Right renal cortex interstitium (tissue), 3 donors: ENCODE measurements around the gene MYL3. TPM values are rescaled to one million over a fixed set of nuclear protein-coding genes. Genes with fewer than 3 reads are reported as not detected.

ENCODE experiments used
- DNase-seq, 3 donors: peaks; one replicate each; pipeline ENCODE4 v3.0.0-alpha.2; 2013; ENCODE audit warnings: low read depth in 3 of 3, low spot score in 2 of 3
- polyA plus RNA-seq, 3 donors: library from polyadenylated mRNA; unstranded; fragments of 120-200 nt; gene quantifications; one replicate each; pipeline ENCODE4 v1.2.1, GENCODE V29; 2013; ENCODE audit not compliant: insufficient read length in 3 of 3

The MYL3 gene
- polyA plus RNA-seq, 3 donors: 21.2 to 23.6 (median 22.2) TPM

DNA sequence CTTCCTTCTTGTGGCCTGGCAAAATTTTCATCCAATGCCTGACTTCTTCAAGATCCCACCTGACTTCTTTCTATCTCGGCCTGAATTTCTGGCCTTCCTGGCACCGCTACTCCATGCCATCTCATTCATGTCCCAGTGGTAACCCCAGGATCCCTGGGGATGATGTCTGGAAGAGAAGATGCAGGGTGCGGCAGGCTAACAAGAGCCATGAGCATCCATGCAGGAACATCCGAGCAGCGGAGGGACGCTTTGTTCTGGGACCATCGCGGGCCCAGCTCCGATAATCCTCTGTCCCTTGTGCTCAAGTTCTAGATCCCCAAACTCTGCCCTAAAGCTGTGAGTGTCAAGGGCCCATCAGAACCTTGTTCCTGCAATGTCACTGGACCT is 10.9 kb downstream of the MYL3 start:
- DNase-seq: no peak

- DNase-seq: no peak
Observed at GRCh38 chr3:46851364-46852333, 11.6 kb downstream of the MYL3 start.

DNA sequence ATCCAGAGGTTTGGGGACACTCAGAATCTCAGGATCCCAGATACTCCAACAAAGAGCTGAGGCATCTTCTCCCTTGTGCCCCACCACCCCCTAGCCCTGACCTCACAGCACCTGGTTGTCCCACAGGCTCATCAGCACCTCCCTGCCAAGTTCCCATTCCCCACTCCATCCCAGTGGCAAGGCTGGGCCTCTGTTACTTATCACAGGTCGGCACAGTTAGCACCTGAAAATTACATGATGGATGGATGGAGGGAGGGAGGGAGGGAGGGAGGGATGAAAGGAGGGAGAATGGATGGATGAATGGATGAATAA is 12.8 kb downstream of the MYL3 start:
- DNase-seq: no peak

- no peak for DNase-seq
Observed at GRCh38 chr3:46849686-46850467, 13.4 kb downstream of the MYL3 start.

DNA sequence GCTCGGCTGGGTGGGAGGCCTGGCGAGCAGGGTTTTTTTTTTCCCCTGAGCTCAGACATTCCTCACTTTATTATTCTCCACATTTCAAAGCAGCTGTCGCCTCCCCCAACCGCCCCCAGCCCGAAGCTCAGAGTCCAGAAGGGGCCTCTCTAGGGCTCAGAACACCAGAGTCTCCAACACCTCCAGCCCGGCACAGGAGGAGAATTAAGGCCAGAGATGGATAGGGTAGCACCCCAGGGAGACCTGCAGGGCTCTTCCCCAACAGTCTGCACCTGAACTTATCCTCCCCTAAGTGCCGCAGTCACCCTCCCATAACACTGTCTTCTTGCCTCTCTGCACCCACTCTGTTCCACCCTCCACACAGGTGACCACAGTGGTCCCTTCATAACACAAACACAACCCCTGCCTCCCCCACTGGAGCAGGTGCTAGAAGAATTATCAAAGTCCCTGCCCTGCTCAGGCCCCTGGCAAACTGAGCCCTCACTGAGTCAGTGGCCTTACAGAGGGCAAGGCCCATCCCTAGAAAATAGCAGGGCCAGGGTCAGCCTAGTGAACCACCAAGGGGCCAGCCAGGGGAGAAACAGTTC is 14.1 kb downstream of the MYL3 start:
- DNase-seq: no peak

DNA sequence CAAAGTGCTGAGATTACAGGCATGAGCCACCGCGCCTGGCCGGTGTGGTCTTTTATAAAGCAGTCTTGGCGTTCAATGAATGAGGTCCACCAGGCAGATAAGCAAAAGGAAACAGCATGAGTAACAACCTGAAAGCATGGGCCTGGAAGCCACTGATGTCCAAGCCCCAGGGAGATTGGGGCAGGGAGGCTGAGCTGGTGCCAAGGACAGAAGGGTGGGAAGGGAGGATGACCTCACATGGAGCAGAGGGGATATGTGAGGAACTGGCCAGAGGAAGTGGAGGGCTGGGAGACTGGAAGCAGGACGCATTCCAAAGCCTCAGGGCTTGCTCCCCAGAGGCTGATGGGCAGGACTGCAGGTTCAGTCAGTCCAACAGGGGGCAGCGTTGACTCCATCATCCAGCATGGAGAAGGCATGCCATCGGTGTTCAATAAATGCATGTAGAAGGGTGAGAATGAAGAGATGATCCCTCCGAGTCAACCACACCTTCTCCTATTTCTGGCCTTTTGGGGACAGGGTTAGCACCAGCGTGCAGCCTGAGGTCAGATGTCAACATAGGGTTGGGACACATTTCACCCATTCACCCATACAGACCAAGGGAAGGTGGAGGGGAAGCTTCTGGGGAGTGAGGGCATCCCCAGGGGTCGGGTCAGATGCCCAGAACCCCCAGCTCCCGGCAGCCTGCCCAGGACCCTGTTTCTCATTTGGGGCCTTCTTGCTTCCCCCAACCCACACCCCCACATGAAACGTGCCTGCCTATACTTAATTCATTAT is 14.8 kb downstream of the MYL3 start:
- no peak for DNase-seq

- DNase-seq: no peak
Observed at GRCh38 chr3:46847744-46848143, 15.5 kb downstream of the MYL3 start.

DNA sequence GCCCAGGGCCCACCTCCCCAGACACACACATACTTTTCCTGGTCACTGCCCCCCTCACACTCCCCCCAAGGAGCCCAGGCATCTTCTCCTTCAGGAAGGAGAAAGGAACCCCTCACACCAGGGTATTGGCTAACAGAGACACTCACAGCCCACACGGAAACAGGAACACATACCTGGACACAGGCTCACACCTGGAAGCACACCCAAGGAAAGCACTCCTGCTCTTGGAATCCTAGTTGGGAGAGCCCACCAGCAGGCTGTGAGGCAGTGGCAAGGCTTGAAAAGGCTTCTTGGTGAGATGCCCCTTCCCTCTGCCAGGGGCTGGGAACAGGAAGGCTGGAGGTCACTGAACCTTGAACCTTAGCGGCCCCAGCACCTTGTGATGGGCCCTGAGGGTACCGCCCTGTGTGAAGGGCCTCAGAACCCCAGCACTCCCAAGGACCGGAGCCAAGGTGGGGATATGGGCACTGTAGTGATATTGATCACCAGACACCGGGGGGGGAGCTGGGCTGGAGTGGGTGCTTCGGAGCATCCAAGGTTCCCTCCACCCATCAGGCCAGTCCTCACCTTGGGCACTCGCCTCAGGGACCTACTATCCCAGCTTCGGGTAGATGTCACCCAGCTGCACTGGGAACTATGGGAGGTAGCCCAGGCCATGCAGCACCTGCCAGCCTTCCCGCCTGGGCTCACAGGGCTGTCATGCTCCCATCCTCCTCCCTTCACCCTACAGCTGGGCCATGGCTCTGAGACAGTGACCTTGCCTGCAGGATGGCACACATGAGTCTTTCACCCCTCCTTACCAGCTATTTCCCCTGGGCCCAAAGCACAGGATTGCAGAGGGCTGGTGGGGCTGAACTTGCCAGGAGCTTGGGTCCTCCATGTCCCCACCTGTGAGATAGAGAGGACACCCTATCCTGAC is 16.4 kb downstream of the MYL3 start:
- DNase-seq: no peak

- peak; percentile 56 to 62 (median 62) for DNase-seq
Observed at GRCh38 chr3:46845860-46846623, 17.2 kb downstream of the MYL3 start.

DNA sequence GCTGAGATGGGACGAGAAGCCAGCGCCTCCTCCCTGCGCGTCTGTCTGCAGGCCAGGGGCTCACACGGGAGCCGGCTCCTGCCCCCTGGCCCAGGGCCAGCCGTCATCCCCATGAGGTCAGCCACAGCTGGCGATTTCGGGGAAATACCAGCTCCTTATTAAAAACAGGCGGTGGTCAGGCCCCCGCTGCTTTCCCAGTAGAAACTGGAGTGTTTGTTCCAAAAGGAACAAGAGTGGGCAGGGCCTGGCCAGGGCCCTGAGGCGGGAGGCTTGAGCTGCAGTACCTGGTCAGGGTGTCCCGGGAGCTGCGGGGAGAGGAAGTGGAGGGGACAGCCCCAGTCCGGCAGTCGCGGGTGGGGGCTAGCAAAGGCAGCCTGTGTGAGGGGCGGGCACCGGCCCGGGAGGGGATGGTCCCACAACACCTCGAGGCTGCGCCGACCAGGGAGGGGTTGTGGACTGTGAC is 17.8 kb downstream of the MYL3 start:
- peak in 1 of 3 donors; percentile 29 for DNase-seq

DNA sequence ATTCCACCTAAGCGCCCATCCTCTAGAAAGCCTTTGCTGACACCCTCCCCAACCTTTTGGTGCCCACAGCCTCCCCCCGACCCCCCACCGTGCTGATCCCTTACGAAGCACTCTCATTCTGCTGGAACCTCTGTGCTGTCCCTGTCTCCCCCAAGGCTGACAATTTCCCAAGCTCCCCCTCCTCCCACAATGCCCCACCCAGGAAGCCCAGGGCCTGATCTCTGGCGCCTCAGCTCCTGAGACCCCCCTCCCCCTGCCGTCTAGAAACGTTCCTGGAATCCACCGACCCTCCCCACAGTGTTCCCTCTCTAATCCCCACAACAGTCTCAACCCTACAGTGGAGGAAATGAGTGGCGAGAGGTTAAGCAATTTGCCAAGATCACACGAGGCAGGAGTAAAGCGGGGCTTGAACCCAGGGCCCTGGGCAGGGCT is 18.3 kb downstream of the MYL3 start:
- DNase-seq: no peak

DNA sequence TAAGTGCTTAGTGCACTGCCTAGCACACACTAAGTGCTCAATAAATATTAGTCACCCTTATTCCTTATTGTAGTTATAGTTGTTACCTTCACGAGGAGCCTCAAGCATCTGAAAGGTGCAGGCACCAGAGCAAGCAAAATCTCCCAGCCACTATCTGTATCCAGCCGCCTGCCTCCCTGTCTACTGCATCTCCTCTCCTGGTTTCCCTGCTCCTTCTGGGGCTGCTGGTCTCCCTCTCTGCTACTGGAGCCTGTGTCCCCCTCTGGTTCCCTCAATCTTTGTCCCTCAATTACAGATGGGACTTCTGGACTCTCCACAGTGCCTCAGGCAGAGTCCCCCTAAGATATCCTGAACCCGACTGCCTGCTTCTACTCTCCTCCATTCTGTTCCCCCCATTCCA is 18.8 kb downstream of the MYL3 start:
- DNase-seq: no peak

DNA sequence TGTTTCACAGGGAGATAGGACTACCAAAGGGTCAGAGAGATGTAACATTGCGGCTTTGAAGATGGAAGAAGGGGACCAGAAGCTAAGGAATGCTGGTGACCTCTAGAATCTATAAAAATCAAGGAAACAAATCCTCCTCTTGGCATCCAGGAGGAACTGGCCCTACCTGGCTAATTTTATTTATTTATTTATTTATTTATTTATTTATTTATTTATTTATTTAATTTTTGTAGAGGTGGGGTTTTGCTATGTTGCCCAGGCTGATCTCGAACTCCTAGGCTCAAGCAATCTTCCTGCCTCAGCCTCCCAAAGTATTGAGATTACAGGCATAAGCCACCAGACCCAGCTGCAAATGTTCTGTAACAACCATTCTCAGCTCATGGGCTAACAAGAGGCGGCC is 19.7 kb downstream of the MYL3 start:
- no peak for DNase-seq

- DNase-seq: no peak
Observed at GRCh38 chr3:46840491-46840890, 22.8 kb downstream of the MYL3 start.

- DNase-seq: no peak
Observed at GRCh38 chr3:46838301-46838700, 24.9 kb downstream of the MYL3 start.

DNA sequence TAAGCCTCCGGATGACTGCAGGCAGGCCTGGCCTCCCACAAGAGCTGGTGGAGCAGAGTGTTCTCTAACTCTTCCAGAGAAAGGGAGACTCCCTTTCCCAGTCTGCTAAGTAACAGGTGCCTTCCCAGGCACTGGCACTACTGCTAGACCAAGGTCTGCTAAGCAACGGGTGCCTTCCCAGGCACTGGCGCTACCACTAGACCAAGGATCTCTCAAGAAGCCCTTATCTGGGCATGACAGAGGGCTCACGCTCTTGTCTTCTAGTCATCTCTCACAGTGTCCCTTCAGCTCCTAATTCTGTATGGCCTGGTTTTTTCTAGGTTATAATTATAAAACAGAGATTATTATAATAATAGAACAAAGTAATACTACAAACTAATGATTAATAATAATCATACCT is 27.8 kb downstream of the MYL3 start:
- DNase-seq: no peak

DNA sequence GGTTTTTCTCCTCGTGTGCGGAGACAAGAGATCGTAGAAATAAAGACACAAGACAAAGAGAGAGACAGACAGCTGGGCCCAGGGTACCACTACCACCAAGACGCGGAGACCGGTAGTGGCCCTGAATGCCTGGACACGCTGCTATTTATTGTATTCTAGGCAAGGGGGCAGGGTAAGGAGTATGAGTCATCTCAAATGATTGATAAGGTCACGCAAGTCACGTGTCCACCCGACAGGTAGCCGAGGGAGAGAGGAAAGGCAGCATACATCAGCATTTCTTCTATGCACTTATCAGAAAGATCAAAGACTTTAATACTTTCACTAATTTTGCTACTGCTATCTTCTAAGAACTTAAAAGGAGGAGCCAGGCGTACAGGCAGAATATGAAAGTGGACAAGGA is 28.2 kb downstream of the MYL3 start:
- no peak for DNase-seq

- no peak for DNase-seq
Observed at GRCh38 chr3:46833346-46834300, 29.6 kb downstream of the MYL3 start.
